Osteoblast (primary cell): ENCODE measurements around the gene RASGRP4. TPM values are rescaled to one million over a fixed set of nuclear protein-coding genes. Genes with fewer than 3 reads are reported as not detected.

Experiments used
- DNase-seq: peaks from one replicate; pipeline ENCODE4 v3.0.0; 2011; ENCODE audit warnings: low spot score, mixed read lengths; ENCODE audit not compliant: insufficient read length; ENCODE audit errors: missing footprints
- H2AFZ ChIP-seq: 2 replicates; pipeline ENCODE4 v1.6.0; 2011; ENCODE audit warnings: mild to moderate bottlenecking, low read length
- H3K27ac ChIP-seq: 2 replicates; pipeline ENCODE4 v1.5.1; 2011; ENCODE audit warnings: mild to moderate bottlenecking, low read depth, low read length, moderate library complexity
- H3K27me3 ChIP-seq: 2 replicates; pipeline ENCODE4 v1.6.0; 2012; ENCODE audit warnings: mild to moderate bottlenecking, control low read depth, inconsistent platforms, low read length, moderate library complexity; ENCODE audit not compliant: insufficient read depth
- H3K36me3 ChIP-seq: 2 replicates; pipeline ENCODE4 v1.5.1; 2011; ENCODE audit warnings: mild to moderate bottlenecking, low read length, control low read depth, moderate library complexity; ENCODE audit not compliant: insufficient read depth
- H3K4me1 ChIP-seq: 2 replicates; pipeline ENCODE4 v1.5.1; 2011; ENCODE audit warnings: mild to moderate bottlenecking, low read length, control low read depth, moderate library complexity; ENCODE audit not compliant: insufficient read depth
- H3K4me2 ChIP-seq: 2 replicates; pipeline ENCODE4 v1.6.0; 2011; ENCODE audit warnings: mild to moderate bottlenecking, low read length; ENCODE audit not compliant: insufficient read depth
- H3K4me3 ChIP-seq: fragments of 200-600 bp; sonication (generic); 3 replicates; pipeline ENCODE4 v1.5.1; 2012; ENCODE audit warnings: mild to moderate bottlenecking, low read length, inconsistent platforms; ENCODE audit not compliant: insufficient read depth
- H3K79me2 ChIP-seq: 2 replicates; pipeline ENCODE4 v1.6.0; 2012; ENCODE audit warnings: mild to moderate bottlenecking, low read length, control low read depth, inconsistent platforms; ENCODE audit not compliant: insufficient read depth
- H3K9me3 ChIP-seq: 2 replicates; pipeline ENCODE4 v1.5.1; 2011; ENCODE audit warnings: low read depth, low read length, control low read depth
- H4K20me1 ChIP-seq: 2 replicates; pipeline ENCODE4 v1.6.0; 2012; ENCODE audit warnings: mild to moderate bottlenecking, low read length, control low read depth; ENCODE audit not compliant: insufficient read depth
- total RNA-seq: library from RNA; depleted of rRNA; stranded (reverse); fragments of >200 nt; gene quantifications from 2 replicates; pipeline ENCODE4 v1.2.3, GENCODE V29; 2012
- TF ChIP-seq, protein P1 (sequence below): IDR thresholded peaks from 2 replicates; pipeline ENCODE4 v1.5.1; 2011; ENCODE audit warnings: mild to moderate bottlenecking, low read depth, low read length, moderate library complexity; ENCODE audit errors: extremely low read depth

Gene RASGRP4
- total RNA-seq, 1 donor, result not detected

DNA sequence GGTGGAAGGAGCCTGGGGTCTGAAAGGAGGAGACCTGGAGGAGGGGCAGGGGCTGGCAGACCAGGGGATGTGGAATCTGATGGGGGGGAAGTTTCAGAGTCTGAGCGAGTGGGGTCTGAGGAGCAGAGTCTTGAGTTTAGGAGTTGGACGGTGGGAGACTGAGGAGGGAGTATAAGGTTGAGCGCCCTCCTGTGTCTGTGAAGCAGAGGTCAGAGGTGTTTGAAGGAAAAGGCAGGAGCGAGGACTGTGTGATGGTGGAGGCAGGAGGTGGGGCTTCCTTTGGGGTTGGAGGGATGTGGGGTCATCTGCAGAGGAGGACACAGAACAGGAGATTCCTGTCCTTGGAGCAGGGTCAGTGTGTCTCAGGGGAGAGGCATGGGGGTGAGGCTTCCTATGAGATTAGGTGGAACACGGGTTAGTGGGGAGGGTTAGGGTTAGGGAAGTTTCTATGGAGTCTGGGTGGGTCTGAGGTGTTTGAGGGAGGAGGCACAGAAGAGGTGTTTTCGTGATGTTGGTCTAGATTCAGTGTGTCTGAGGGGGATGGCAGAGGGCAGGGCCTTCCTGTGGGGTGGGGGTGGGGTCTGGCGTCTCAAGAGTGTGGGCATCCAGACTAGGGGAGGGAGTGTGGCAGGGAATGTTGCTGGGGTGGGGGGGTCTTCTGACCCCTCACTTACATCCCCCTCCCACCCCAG, 15.8 kb upstream of the RASGRP4 start:
- no peaks in the 10 kb centered on the region for H3K79me2 ChIP-seq
- H3K4me3 ChIP-seq, result no peak overlapping the region
- H3K4me1 ChIP-seq, result no peaks in the 10 kb centered on the region
- H3K27me3 ChIP-seq, result no peaks in the 10 kb centered on the region
- H2AFZ ChIP-seq, result no peak overlapping the region
- H4K20me1 ChIP-seq, result no peaks in the 10 kb centered on the region
- no peaks in the 10 kb centered on the region for H3K36me3 ChIP-seq
- no peak overlapping the region for H3K4me2 ChIP-seq
- H3K9me3 ChIP-seq, result no peaks in the 10 kb centered on the region
- TF ChIP-seq, protein P1, sequence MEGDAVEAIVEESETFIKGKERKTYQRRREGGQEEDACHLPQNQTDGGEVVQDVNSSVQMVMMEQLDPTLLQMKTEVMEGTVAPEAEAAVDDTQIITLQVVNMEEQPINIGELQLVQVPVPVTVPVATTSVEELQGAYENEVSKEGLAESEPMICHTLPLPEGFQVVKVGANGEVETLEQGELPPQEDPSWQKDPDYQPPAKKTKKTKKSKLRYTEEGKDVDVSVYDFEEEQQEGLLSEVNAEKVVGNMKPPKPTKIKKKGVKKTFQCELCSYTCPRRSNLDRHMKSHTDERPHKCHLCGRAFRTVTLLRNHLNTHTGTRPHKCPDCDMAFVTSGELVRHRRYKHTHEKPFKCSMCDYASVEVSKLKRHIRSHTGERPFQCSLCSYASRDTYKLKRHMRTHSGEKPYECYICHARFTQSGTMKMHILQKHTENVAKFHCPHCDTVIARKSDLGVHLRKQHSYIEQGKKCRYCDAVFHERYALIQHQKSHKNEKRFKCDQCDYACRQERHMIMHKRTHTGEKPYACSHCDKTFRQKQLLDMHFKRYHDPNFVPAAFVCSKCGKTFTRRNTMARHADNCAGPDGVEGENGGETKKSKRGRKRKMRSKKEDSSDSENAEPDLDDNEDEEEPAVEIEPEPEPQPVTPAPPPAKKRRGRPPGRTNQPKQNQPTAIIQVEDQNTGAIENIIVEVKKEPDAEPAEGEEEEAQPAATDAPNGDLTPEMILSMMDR, result no peak
- no peak overlapping the region for H3K27ac ChIP-seq
- DNase-seq, result peak; percentile 68

DNA sequence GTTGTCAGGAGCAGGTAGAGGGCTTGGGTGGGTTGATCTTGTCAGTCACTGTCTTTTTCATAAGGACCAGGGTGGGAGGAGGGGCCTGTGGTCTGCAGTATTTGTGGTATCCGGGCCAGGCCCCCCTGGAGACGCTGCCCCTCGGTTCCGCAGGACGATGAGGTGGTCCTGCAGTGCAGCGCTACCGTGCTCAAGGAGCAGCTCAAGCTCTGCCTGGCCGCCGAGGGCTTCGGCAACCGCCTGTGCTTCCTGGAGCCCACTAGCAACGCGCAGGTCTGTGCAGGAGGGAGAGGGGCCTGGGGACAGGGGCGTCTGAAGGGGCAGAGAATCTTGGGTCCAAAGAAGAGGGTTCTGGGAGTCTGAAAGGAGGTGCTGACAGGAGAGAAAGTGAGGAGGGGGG, 14.6 kb upstream of the RASGRP4 start:
- peak; percentile 75 for DNase-seq
- Histone ChIP-seq H3K27me3 (no peaks in the 10 kb centered on the region), H3K4me1 (no peaks in the 10 kb centered on the region), H3K4me3 (no peak overlapping the region), H3K9me3 (no peaks in the 10 kb centered on the region), H4K20me1 (no peaks in the 10 kb centered on the region), H3K4me2 (no peak overlapping the region), H3K79me2 (no peaks in the 10 kb centered on the region), H3K36me3 (no peaks in the 10 kb centered on the region), H2AFZ (no peak overlapping the region), H3K27ac (no peak overlapping the region)
- TF ChIP-seq, protein P1, result no peak

DNA sequence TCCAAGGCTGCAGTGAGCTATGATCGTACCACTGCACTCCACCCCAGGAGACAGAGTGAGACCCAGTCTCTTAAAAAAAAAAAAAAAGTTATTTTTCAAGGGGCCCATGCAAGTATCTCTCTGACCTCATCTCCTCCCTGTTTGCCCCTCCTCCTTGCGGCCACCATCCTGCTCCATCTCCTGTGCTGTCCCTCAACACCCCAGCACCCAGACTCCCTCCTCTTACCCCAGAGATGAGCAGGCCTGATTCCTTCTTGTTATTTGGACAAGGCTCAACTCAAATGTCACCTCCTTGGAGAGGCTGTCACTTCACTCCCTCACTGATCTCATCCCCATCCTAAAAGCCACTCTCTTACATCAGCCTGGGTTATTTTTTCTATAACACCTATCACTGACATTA, 11.9 kb upstream of the RASGRP4 start:
- Histone ChIP-seq H2AFZ (no peak overlapping the region), H4K20me1 (no peaks in the 10 kb centered on the region), H3K36me3 (no peaks in the 10 kb centered on the region), H3K27me3 (no peaks in the 10 kb centered on the region), H3K4me1 (no peaks in the 10 kb centered on the region), H3K4me3 (no peak overlapping the region), H3K79me2 (no peaks in the 10 kb centered on the region), H3K9me3 (no peaks in the 10 kb centered on the region), H3K27ac (no peak overlapping the region), H3K4me2 (no peak overlapping the region)
- peak; percentile 54 for DNase-seq
- TF ChIP-seq, protein P1, result no peak

DNA sequence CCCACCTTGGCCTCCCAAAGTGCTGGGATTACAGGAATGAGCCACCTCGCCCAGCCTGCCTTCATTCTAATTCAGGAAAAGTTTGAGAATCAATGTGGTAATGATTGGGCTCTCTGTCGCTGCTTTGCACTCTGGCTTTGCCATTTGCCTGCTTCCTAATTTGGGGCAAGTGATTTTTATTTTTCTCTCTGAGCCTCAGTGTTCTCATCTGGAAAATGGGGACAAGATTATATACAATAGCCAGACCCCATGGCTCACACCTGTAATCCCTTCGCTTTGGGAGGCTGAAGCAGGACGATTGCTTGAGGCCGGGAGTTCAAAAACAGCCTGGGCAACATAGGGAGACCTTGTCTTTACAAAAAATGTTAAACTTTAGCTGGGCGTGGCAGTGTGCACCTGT, 11.3 kb upstream of the RASGRP4 start:
- Histone ChIP-seq H2AFZ (no peak overlapping the region), H3K9me3 (no peaks in the 10 kb centered on the region), H3K27me3 (no peaks in the 10 kb centered on the region), H3K27ac (no peak overlapping the region), H3K4me2 (no peak overlapping the region), H3K79me2 (no peaks in the 10 kb centered on the region), H3K4me1 (no peaks in the 10 kb centered on the region), H4K20me1 (no peaks in the 10 kb centered on the region), H3K36me3 (no peaks in the 10 kb centered on the region), H3K4me3 (no peak overlapping the region)
- no peak for DNase-seq
- TF ChIP-seq, protein P1, result no peak
